Stimulated activated CD8-positive, alpha-beta memory T cell treated with anti-CD3 and anti-CD28 coated beads, Interleukin-12 subunit alpha, Interleukin-12 subunit beta, amount 100 ng/mL, for 4 hours (primary cell): ENCODE data around the gene ZNF780B.
"Not testable (repeated sequence)": the region's sequence is repeated elsewhere in the genome, so short reads cannot be mapped to it uniquely, and the experiment has no call there.

Experiments used
- DNase-seq: peaks from one replicate; pipeline ENCODE4 v3.0.0-alpha.2; 2020; ENCODE audit warnings: low read depth

The ZNF780B gene

GRCh38 chr19:40055832-40056504 lies at the start of gene ZNF780B:
Gene ZNF780B (minus strand): TSS chr19:40056231. CDS start chr19:40050332, 5,899 bp downstream.
- peak; percentile 45 for DNase-seq

- no peak for DNase-seq
Measured at GRCh38 chr19:40104754-40105153, 48.7 kb upstream of the ZNF780B start.

- no peak for DNase-seq
Measured at GRCh38 chr19:40103600-40103999, 47.6 kb upstream of the ZNF780B start.

DNA sequence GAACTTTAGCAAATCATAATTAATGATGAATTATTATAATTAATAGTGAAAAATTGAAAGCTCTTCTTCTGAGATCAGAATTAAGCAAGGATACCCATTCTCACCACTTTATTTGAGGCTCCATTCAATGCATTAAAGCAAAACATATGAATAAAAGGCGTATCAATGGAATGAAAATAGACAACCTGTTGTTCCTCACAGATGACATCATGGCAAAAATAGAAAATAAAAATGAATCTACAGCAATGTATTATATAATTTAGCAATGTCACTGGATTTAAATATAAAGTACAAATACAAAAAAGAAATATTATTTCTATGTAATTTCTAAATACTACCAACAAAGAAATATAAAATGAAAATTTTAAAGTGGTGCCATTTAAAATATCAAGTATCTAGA lies 45.8 kb upstream of the ZNF780B start:
- no peak for DNase-seq

- no peak for DNase-seq
Measured at GRCh38 chr19:40093416-40093815, 37.4 kb upstream of the ZNF780B start.

DNA sequence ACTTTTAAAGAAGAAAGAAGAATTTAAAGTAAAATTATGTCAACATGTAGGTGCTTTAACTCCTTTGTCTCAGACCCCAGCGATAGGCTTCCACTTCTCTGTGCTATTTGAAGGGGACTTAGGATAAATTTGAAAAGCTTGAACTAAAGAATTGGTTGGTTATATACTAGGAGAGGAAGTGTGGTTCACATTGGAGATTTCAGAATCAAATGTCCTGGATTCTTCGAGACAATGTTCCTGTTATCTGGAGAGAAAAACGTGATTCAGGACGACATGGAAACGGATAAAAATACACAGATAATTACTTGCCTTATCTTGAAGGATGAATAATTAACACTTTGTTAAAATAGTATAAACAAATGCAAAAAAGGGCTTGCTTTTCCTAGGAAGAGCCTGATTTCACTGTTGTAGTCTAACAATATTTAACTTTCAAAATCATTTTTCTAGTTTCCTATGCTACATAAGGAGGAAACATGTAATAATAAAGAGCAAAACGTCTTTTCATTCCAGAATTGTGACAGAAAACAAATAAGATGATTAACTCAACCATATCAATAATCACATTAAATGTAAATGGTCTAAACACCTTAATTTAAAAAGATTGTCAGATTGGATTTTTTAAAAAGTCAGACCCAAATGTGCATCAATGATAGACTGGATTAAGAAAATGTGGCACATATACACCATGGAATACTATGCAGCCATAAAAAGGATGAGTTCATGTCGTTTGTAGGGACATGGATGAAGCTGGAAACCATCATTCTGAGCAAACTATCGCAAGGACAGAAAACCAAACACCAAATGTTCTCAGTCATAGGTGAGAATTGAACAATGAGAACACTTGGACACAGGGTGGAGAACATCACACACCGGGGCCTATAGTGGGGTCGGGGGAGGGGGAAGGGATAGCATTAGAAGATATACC lies 35.4 kb upstream of the ZNF780B start:
- no peak for DNase-seq

- DNase-seq, result peak; percentile 59
Measured at GRCh38 chr19:40090241-40091204, 34.5 kb upstream of the ZNF780B start, which contains the start of gene ZNF780A. Gene ZNF780A (minus strand): TSS chr19:40090943. CDS start chr19:40084753, 6,190 bp downstream.

GRCh38 chr19:40089462-40089861 lies 33.4 kb upstream of the ZNF780B start:
- no peak for DNase-seq

GRCh38 chr19:40088299-40089047 lies 32.4 kb upstream of the ZNF780B start:
- no peak for DNase-seq

- no peak for DNase-seq
Measured at GRCh38 chr19:40084948-40085347, 28.9 kb upstream of the ZNF780B start.

DNA sequence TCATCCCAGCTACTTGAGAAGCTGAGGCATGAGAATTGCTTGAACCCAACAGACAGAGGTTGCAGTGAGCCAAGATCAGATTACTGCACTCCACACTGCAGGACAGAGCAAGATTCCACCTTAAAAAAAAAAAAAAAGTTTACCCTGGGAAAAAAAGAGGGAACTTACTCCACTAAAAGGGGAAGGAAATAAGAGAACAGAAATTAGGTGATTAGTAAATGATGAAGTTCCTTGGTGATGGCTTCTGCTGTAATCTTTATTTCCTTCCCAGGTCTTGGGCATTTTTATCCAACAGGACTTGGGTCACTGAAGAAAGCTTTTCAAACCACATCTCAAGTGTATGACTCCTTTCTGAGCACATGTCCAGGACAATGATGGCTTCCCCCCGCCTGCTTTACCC lies 25.4 kb upstream of the ZNF780B start:
- no peak for DNase-seq

DNA sequence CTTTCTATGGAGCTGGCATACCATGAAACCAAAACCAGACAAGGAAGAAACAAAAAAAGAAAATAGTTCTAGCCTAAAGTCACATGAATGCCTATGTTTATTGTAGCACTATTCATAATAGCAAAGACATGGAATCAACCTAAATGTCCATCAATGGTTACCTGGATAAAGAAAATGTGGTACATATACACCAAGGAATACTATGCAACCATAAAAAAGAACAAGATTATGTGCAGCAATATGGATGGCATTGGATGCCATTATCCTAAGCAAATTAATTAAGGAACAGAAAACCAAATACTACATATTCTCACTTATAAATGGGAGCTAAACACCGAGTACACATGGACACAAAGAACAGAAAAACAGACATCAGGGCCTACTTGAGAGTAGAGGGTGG lies 24.3 kb upstream of the ZNF780B start:
- no peak for DNase-seq

GRCh38 chr19:40078377-40078776 lies 22.3 kb upstream of the ZNF780B start:
- no peak for DNase-seq

- DNase-seq, result no peak
Measured at GRCh38 chr19:40070058-40070457, 14.0 kb upstream of the ZNF780B start.

DNA sequence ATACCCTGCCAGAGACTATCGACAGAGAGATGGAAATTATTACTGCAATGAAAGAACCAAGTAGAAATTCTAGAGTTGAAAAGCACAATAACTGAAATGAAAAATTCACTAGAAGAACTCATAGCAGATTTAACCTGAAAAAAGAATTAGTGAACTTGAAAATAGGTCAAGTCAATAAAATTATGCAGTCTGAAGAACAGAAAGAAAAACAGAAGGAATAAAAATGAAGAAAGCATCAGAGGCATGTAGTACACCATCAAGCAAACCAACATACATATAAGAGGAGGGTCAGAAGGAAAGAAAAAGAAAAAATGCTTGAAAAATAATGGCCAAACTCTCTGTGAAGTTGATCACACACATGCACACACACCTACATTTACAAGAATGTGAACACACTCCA lies 3.6 kb upstream of the ZNF780B start:
- DNase-seq, result no peak

GRCh38 chr19:40057166-40057565 lies 1.1 kb upstream of the ZNF780B start:
- DNase-seq, result no peak

- DNase-seq, result no peak
Measured at GRCh38 chr19:40056505-40056904, 474 bp upstream of the ZNF780B start.

- DNase-seq, result no peak
Measured at GRCh38 chr19:40055049-40055448, 982 bp downstream of the ZNF780B start.

- DNase-seq, result no peak
Measured at GRCh38 chr19:40054632-40055031, 1.4 kb downstream of the ZNF780B start.

GRCh38 chr19:40053491-40053890 lies 2.5 kb downstream of the ZNF780B start:
- DNase-seq, result no peak

DNA sequence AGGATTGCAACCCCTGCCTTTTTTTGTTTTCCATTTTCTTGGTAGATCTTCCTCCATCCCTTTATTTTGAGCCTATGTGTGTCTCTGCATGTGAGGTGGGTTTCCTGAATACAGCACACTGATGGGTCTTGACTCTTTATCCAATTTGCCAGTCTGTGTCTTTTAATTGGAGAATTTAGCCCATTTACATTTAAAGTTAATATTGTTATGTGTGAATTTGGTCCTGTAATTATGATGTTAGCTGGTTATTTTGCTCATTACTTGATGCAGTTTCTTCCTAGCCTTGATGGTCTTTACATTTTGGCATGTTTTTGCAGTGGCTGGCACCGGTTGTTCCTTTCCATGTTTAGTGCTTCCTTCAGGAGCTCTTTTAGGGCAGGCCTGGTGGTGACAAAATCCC lies 14.3 kb downstream of the ZNF780B start:
- not testable (repeated sequence) for DNase-seq
